ENCODE data around the gene AGAP1. TPM values are rescaled to one million over a fixed set of nuclear protein-coding genes. Genes with fewer than 3 reads are reported as not detected.
A peak's percentile ranks its signal among the peaks of the same experiment; 100 is the strongest.

The AGAP1 gene
- total RNA-seq, 2 donors from 2014 or later = 16.1 to 40.1 TPM

DNA sequence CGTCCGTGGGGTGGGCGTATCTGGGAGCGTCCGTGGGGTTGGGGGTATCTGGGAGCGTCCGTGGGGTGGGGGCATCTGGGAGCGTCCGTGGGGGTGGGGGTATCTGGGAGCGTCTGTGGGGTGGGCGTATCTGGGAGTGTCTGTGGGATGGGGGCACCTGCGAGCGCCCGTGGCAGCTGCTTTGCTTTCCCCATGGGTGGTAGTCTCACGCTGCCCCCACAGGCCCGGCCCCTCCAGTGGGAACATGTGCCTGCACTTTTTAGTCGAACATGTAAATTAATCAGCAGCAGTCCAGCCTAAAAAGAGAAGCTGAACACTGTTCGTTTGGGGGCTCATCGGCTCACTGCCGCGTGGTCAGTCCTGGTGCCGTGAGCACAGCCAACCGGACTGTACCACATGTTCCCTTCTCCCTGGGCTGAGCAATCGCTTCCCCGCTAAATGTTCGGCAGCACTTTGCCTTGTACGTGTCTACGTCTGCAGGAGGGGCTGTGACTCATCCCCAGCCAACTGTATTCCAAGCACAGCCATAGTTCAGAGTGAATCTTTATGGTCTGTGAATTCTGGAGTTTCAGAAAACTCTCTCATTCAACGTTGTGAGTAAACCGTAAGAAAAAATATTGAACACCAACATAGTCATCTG, 271.5 kb downstream of the AGAP1 start:
- H3K27ac ChIP-seq = no peak overlapping the region
- no peak for DNase-seq (ENCODE audit: low spot score)

DNA sequence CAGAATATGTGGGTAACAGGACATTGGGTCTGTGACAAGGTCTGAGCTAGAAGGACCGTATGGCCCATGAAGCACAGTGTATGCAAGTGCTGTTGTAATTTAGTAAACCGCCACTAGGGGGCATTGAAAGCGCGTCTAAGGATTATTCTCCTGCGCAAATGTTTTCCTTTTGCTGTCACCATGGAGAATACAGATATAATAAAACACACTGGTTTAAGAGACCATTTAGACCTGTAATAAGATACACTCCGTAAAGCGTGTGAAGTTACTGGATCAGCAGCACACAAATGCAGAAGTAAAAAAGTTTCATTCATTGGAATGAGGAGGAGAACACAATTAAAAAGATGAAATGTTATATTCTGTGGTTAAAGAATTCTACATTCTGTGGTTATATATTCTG, 272.4 kb downstream of the AGAP1 start:
- 1% methylated on average over 7 of the region's 7 CpGs for WGBS
- TF ChIP-seq, protein P1, sequence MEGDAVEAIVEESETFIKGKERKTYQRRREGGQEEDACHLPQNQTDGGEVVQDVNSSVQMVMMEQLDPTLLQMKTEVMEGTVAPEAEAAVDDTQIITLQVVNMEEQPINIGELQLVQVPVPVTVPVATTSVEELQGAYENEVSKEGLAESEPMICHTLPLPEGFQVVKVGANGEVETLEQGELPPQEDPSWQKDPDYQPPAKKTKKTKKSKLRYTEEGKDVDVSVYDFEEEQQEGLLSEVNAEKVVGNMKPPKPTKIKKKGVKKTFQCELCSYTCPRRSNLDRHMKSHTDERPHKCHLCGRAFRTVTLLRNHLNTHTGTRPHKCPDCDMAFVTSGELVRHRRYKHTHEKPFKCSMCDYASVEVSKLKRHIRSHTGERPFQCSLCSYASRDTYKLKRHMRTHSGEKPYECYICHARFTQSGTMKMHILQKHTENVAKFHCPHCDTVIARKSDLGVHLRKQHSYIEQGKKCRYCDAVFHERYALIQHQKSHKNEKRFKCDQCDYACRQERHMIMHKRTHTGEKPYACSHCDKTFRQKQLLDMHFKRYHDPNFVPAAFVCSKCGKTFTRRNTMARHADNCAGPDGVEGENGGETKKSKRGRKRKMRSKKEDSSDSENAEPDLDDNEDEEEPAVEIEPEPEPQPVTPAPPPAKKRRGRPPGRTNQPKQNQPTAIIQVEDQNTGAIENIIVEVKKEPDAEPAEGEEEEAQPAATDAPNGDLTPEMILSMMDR (IDR thresholded peaks at IDR 0.05) = peak; percentile 84 to 93 (median 86)
- TF ChIP-seq POLR2AphosphoS5 (IDR thresholded peaks at IDR 0.05) = peak; percentile 72
- TF ChIP-seq POLR2A (IDR thresholded peaks at IDR 0.05) = no peak
- Histone ChIP-seq H3K4me1 (replicated peaks) (no peaks in the 10 kb centered on the region), H3K36me3 (no peaks in the 10 kb centered on the region), H3K27me3 (replicated peaks; ENCODE audit: insufficient read depth) (no peaks in the 10 kb centered on the region), H3K27ac (no peak overlapping the region), H3K9me3 (no peaks in the 10 kb centered on the region), H3K4me3 (no peak overlapping the region)
- DNase-seq (ENCODE audit: low spot score) = peak; percentile 77
- intact Hi-C loops (cut with DNase I) = no loop called here

More for the DNA sequence above, 271.5 kb downstream of the AGAP1 start:
- intact Hi-C loops (cut with DNase I) = no loop called here
- Histone ChIP-seq H3K4me1 (replicated peaks) (no peaks in the 10 kb centered on the region), H3K27me3 (replicated peaks; ENCODE audit: insufficient read depth) (no peaks in the 10 kb centered on the region), H3K36me3 (no peaks in the 10 kb centered on the region), H3K9me3 (no peaks in the 10 kb centered on the region), H3K4me3 (no peak overlapping the region)
- TF ChIP-seq POLR2AphosphoS5 (IDR thresholded peaks at IDR 0.05) (no peak), POLR2A (IDR thresholded peaks at IDR 0.05) (no peak)
- TF ChIP-seq, protein P1 (IDR thresholded peaks at IDR 0.05) = no peak
- WGBS = 83% methylated on average over 30 of the region's 30 CpGs

DNA sequence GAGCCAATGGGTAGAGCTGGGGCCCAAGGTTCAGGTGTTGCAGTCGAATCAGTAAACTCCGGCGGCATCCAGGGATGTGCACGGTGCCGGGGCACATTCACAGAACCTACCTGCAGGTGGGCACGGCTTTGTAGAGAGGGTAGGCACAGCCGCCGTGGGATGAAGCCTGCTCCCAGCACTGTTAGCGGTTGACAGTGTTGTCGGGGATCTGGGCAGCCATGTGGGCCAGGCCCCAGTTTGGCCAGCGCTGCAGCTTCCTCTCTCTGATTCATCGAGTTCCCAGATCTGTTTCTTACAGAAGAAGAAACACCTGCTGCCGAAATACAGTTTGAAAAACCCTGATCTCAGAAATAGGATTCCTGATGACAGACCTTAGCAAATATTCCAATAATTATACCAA, 274.8 kb downstream of the AGAP1 start:
- Histone ChIP-seq H3K27ac (no peak overlapping the region), H3K4me3 (no peak overlapping the region), H3K27me3 (replicated peaks; ENCODE audit: insufficient read depth) (no peaks in the 10 kb centered on the region), H3K36me3 (no peaks in the 10 kb centered on the region), H3K4me1 (replicated peaks) (no peaks in the 10 kb centered on the region), H3K9me3 (no peaks in the 10 kb centered on the region)
- 91% methylated on average over 13 of the region's 13 CpGs for WGBS
- intact Hi-C loops (cut with DNase I) = no loop called here
- TF ChIP-seq POLR2AphosphoS5 (IDR thresholded peaks at IDR 0.05) (no peak), POLR2A (IDR thresholded peaks at IDR 0.05) (no peak)
- TF ChIP-seq, protein P1 (IDR thresholded peaks at IDR 0.05) = no peak
- no peak for DNase-seq (ENCODE audit: low spot score)

DNA sequence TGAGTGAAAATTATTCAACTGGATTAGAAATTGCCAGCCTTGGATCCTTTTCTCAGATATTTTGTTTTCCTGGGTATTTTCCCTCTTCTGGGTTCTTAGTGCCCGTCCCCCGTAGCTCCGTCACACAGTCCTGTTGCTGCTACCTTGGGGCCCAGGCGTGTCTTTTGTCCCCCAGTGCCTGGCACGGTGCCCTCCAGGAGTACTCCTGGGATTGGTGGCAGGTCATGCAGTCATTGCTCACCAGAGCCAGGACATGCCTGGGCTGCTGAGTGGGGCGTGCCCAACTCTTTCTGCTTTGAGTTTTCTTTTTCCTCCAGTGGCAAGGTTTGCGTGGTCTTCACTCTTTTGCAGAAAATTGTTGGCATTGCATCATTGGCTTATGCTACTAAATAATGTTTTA, 275.2 kb downstream of the AGAP1 start:
- intact Hi-C loops (cut with DNase I) = no loop called here
- no peaks in the 10 kb centered on the region for H3K9me3 ChIP-seq
- no peaks in the 10 kb centered on the region for H3K4me1 ChIP-seq (replicated peaks)
- TF ChIP-seq POLR2A (IDR thresholded peaks at IDR 0.05) (no peak), POLR2AphosphoS5 (IDR thresholded peaks at IDR 0.05) (no peak)
- TF ChIP-seq, protein P1 (IDR thresholded peaks at IDR 0.05) = no peak
- no peak overlapping the region for H3K4me3 ChIP-seq
- DNase-seq (ENCODE audit: low spot score) = no peak
- no peaks in the 10 kb centered on the region for H3K36me3 ChIP-seq
- no peak overlapping the region for H3K27ac ChIP-seq
- WGBS = 68% methylated on average over 7 of the region's 7 CpGs
- H3K27me3 ChIP-seq (replicated peaks; ENCODE audit: insufficient read depth) = no peaks in the 10 kb centered on the region
